ENCODE results near the gene CEP41.
"Not testable (repeated sequence)": the region's sequence is repeated elsewhere in the genome, so short reads cannot be mapped to it uniquely, and the experiment has no call there.

CEP41 gene

DNA sequence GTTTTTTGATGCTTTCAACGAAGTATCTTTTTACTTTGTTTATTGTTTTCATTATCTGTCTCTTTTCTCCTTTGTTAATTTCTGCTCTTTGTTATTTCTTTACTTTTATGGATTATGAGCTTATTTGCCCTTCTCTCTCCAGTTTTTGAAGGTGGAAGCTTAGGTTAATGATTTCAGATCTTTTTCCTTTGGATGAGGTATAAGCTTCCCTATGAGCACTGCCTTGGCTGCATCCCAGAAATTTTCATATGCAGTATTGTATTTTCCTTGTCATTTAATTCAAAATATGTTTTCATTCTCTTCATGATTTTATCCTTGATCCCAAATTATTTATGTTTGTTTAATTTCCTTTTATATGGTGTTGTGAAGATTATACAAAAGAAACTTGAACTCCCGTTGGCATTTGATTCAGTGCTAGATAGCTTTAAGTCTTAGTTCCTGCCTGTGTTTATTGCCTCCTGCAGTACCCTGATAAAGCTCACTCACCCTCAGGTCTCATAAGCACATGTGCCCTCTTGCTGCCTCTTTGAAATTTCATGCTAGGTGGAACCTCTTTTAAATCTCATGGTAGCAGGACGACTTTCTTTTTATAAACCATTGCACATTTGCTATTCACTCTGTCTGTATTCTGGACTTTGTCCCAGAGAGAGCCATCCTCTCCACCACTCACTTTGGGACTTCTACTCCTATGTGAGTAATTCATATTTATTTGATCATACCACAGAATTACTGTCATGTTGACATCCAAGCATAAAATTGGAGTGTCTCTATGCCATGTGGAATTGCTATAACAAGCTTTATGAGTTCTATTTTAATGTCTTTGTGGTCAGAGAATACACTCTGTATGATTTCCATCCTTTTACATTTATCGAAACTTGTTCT is 23.0 kb upstream of the CEP41 start:
- H3K4me3 ChIP-seq (ENCODE audit: low read depth, low read length), result no peak overlapping the region
- DNase-seq (ENCODE audit: low read depth), result no peak

DNA sequence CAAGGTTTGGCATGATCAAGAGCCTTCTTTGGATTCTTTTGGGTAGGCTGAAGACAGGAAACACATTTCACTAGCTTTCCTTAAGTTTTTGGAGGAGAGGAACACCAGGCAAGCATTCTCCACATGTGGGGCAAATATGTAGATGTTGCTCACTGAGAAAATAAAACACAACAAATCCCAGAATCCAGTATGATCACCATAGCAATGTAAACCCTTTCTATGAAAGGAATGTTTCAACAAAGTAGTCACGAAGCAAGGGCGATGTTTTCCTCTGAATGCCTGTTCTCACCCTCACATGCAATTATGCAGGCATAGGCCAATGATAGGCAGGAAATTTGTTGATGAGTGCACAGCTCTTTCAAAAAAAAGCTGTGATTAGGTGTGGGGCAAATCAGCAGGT is 20.5 kb upstream of the CEP41 start:
- DNase-seq (ENCODE audit: low read depth), result no peak
- no peak overlapping the region for H3K4me3 ChIP-seq (ENCODE audit: low read depth, low read length)

DNA sequence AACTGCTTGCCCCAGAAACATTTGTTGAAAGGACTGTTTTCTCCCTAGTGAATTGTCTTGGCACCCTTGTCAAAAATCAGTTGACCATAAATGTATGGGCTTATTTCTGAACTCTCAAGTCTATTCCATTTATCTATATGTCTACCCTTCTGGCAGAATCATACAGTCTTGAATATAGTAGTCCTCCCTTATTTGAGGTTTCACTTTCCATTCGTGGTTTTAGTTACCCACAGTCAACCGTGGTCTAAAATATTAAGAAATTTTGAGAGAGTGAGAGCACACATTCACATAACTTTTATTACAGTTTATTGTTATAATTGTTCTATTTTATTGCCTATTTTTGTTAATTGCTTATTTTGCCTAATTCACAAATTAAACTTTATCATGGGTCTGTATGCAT is 17.4 kb upstream of the CEP41 start:
- H3K4me3 ChIP-seq (ENCODE audit: low read depth, low read length), result no peak overlapping the region
- no peak for DNase-seq (ENCODE audit: low read depth)

DNA sequence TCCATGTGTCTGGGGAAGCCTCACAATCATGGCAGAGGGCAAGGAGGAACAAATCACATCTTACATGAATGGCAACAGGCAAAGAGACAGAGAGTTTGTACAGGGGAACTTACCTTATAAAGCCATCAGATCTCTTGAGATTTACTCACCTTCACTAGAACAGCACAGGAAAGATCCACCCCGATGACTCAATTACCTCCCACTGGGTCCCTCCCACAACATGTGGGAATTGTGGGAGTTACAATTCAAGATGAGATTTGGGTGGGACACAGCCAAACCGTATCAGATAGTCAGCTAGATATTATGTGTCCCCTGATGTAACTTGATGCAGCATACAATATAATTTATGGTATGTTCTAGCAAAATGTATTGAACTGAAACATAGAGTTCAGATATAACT is 14.1 kb upstream of the CEP41 start:
- DNase-seq (ENCODE audit: low read depth), result no peak
- no peak overlapping the region for H3K4me3 ChIP-seq (ENCODE audit: low read depth, low read length)

DNA sequence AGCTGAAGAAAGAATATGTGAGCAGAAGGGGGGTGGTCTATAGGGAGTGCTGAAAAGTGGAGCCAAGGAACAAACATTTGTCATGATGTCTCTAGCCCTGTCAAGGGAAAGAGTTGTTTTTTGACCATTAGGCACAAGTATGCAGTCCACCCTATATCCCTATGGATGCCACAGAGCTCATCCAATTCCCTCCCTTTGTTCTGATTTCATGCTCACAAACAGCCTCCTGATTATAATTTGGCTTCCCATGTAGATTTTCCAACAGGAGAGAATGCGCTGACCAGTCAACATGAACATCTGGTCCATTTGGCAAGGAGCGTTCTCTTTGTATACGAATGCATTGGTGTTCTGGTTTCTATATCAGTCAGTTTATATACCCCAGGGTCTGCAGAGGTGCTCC is 12.1 kb upstream of the CEP41 start:
- DNase-seq (ENCODE audit: low read depth), result no peak
- H3K4me3 ChIP-seq (ENCODE audit: low read depth, low read length), result no peak overlapping the region

DNA sequence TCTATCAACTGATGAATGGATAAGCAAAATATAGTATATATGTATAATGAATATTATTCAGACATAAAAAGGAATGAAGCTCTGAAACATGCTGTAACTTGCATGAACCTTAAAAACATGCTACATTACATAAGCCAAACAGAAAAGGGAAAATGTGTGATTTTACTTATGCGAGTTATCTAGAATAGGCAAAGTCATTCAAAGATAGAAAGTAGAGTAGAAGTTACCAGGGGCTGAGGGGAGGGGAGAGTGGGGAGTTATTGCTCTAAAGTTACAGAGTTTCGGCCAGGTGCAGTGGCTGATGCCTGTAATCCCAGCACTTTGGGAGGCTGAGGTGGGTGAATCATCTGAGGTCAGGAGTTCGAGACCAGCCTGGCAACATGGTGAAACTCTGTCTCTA is 10.5 kb upstream of the CEP41 start:
- H3K4me3 ChIP-seq (ENCODE audit: low read depth, low read length); DNase-seq (ENCODE audit: low read depth): not testable (repeated sequence)

DNA sequence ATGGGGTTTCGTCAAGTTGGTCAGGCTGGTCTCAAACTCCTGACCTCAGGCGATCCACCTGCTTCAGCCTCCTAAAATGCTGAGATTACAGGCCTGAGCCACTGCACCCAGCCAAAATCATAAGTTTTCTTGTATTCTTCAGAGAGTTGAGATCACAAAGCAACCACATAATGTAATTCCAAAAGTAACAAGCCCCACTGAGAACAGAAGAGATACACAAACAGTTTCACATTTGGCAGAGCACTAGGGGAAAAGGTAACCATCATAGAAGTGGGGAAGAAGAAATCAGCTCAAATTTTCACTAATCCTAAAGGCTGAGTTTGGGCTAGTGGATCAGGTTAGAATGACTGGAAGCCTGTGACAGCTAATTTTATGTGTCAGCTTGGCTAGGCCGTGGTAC is 5.4 kb upstream of the CEP41 start:
- DNase-seq (ENCODE audit: low read depth), result no peak
- H3K4me3 ChIP-seq (ENCODE audit: low read depth, low read length), result no peak overlapping the region

DNA sequence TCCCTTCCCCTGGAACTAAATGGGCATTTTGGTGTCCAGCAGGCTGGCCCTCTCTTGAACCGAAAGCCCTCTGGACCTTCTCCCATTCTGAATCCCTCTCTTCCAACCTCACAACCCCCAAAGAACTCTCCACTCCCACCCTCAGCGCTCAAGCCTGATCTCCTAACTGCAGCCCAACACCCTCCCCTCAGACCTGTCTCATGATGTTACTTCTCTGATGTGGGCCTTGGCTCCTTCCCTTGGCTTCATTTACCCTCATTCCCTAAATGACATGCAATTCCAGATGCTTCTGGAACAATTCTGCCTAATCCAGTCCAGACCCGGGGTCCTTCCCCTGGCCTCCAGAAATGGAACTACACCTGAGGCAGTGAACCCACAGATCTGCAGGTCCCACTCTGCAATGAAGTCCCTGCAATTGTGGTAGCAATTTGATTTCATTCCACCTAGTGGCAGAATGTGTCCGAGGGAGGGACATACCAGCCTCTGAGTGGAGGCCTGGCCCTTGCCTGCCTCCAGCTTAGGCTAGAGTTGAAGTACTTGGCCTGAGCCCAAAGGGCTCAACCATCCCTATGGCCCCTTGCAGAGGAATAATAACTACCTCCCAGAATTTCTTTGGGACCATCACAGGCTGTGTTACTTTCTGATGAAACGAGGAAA is 4.1 kb upstream of the CEP41 start:
- H3K4me3 ChIP-seq (ENCODE audit: low read depth, low read length), result no peak overlapping the region
- DNase-seq (ENCODE audit: low read depth), result no peak

DNA sequence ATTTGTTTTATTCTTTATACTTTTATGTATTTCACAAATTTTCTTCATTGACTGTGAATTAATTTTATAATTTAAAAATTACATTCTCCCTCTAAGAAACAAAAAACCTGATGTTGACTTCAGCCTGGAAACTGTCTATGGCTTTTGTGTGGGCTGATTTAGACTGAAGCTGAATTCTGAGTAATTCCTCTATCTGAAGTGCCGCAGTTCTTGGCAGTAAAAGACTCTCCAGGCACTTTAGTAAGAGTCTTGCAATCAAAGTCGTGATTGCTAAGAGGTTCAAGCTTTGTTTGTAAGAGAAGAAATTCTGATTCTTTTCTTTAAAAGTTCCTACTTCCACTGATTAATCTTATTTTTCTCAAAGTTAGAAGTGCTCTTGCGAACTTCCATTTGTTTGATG is 3.4 kb upstream of the CEP41 start:
- DNase-seq (ENCODE audit: low read depth), result no peak
- no peak overlapping the region for H3K4me3 ChIP-seq (ENCODE audit: low read depth, low read length)

DNA sequence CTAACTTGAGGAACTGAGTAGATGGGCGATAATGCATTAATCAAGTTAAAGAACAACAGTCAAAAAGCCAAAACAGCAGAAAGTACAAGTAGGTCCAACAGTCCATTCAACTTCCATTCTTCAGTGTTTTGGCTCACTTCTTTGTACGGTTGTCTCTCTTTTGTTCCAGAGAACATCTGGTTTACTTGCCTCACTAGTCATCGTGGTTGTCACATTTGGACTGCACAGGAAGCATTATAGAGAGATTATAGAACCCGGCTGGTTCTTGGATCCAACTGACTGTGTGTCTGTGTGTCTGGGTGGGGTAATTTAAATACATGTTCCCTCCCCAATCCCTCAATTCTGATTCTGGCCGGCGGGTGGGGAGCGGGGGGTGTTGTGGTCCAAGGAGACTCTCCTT is 1.8 kb upstream of the CEP41 start:
- H3K4me3 ChIP-seq (ENCODE audit: low read depth, low read length), result no peak overlapping the region
- no peak for DNase-seq (ENCODE audit: low read depth)

DNA sequence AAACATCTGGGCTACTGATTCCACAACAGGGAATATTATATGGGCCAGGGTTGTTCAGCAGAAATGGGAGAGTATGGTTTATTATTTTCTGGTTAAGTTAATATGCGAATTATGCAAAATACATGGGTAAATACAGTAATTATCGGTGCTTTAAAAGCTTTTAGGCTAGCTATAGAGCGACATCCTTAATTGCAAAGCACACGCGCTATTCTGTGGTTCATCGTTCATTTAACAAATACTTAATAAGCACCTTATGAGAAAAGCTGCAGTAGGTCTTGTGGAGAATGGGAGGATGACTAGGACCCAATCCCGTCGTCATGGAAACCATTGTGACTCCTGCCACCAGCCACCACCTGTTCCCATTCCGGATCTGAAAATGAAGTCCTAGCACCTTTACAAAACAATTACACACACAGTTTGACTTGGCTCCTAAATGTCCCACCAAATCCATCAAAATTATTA is 623 bp upstream of the CEP41 start:
- no peak for DNase-seq (ENCODE audit: low read depth)

DNA sequence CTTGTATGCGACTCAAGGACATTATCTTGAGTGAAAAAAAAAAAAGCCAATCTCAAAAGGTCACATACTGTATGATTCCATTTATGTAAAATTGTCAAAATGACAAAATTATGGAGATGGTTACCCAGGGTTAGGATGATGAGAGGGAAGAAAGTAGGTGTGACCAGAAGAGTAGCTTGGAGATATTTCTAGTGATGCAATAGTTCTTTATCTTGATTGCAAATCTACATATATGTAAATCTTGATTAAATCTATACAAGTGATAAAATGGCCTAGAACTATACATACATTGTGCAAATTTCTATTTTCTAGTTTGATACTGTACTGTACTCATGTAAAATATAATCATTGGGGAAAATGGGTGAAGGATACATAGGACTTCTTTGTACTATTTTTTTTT is 4.6 kb downstream of the CEP41 start:
- DNase-seq (ENCODE audit: low read depth), result no peak

More for the DNA sequence above, 623 bp upstream of the CEP41 start:
- peak overlapping the region; percentile 73 for H3K4me3 ChIP-seq (ENCODE audit: low read depth, low read length)

DNA sequence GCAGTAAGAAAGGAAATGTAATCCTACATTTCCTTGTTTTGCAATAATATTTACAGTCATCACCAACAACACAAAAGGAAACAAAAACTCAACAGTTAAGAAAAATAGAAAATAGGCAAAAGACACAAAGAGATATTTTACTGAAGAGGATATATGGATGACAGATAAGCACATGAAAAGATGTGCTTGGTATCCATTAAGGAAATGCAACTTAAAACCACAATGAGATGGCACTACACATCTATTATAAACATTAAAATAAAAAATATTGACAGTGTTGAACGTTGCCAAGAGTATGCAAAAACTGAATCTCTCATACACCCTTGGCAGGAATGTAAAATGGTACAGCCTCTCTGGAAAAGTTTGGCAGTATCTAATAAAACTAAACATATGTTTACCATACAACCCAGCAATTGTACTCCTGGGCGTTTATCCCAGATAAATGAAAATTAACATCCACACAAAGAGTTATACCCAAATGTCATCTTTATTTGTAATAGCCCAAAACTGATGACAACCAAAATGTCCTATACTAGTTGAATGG is 5.4 kb downstream of the CEP41 start:
- DNase-seq (ENCODE audit: low read depth), result no peak

More for the DNA sequence above, 4.6 kb downstream of the CEP41 start:
- H3K4me3 ChIP-seq (ENCODE audit: low read depth, low read length), result no peak overlapping the region

DNA sequence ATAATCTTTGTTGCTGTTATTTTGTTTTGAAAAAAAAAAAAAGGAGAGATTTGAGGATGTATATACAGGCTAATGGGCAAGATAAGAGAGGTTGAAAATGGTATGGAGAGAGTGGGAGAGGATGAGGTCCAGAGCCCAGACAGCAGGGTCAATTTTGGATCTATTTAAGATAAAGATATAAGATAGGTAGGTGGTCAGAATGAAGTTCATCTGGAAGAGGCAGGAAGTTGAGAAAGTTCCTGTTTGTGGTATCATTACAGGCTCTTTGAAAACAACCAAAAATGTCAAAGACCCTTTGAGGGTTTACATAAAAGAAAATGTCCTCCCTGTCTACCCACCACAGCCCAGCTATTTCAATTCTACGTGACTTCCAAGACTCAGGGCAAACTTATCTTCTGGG is 7.5 kb downstream of the CEP41 start:
- H3K4me3 ChIP-seq (ENCODE audit: low read depth, low read length), result no peak overlapping the region
- no peak for DNase-seq (ENCODE audit: low read depth)

More for the DNA sequence above, 5.4 kb downstream of the CEP41 start:
- H3K4me3 ChIP-seq (ENCODE audit: low read depth, low read length), result no peak overlapping the region

DNA sequence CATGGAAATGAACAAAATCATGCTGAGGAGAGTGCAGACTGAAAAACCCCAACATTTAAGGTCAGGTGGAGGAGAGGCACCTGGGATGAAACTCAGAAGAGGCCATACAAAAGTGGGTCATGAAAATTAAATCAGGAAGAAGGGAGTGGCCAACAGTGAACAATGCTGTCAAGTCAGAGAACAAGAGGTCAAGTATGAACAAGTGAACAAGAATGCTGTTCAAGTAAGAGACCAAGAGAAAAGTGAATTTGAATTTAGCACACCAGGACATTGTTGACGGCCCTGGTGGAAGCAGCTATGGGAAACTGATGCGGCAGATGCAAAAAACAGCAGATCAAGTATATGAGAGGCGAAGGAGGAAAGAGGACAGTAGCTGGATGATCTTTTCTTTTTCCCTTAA is 7.9 kb downstream of the CEP41 start:
- H3K4me3 ChIP-seq (ENCODE audit: low read depth, low read length), result no peak overlapping the region
- peak; percentile 21 for DNase-seq (ENCODE audit: low read depth)

DNA sequence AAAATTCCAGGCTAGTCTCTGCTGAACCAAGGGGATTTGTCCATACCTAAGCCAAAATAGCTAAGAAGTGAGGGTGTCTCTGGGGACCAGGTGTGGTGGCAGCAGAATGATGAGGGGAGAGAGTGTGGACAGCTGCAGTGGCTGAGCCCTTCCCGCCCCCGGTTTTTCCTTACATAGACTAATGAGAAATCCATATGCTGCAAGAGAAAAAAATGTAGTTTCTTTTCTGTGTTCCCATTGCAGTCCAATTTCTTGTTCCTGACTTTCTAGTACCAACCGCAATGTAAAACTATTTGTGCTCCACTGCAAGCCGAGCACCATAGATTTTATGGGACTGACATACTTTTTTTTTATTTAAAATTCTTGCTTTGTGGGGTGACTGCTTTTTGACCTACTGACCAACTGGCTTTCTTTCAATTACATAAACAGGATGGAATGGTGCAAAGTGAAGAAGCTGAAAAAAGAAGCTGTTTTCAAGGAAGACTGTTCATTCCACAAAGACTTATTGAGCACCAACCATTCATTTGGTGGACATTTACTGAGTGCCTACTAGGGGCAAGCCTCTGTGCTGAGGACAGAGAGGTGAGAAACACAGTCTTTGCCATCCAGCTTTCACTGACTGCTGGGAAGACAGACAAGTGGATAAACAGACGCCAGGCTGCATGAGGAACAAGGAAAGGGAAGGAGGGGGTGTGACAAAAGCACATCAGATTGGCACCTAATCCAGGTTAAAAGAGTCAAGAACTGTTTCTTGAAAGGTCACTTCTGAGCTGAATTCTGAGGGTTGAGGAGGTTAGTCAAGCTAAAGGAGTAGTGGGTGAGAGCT is 9.8 kb downstream of the CEP41 start:
- H3K4me3 ChIP-seq (ENCODE audit: low read depth, low read length), result peak overlapping the region; percentile 27
- DNase-seq (ENCODE audit: low read depth), result peak; percentile 99

DNA sequence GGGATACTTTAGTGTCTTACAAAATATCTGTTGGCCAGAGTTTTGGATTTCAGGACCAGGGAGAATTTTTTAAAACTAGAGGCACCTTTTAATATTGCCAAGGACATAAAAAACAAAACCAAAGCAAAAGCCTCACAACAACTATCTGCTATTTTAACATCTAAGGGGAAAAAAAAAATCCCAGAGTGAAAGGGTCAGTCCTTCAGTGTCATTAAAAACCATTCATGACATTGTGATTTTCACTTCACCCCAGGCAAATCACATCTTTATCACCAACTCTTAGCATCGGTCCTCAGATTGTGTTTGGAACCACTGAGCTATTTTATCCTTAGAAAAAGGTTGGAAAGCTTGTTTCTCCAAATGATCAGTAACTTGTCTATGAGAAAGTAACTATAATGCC is 10.7 kb downstream of the CEP41 start:
- peak overlapping the region; percentile 27 for H3K4me3 ChIP-seq (ENCODE audit: low read depth, low read length)
- DNase-seq (ENCODE audit: low read depth), result no peak

DNA sequence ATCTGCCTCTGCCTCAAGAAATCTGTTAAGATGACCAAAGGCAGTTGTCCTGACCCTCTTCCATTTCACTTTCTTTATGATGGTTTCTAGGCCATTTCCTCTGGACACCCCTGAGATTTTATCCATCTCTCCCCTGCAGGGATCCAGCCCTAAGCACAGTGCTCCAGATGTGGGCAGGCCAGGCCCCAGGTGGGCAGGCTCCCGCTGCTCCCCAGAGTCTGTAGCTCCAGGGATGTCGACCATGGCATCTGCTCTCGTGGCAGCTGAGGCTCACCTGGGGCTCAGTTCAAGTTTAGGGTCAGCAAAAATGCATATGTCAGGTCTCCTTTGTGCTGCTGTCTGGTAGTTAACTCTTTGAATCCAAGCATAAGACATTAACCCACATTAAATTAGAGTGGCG is 11.8 kb downstream of the CEP41 start:
- DNase-seq (ENCODE audit: low read depth), result no peak
- H3K4me3 ChIP-seq (ENCODE audit: low read depth, low read length), result no peak overlapping the region

DNA sequence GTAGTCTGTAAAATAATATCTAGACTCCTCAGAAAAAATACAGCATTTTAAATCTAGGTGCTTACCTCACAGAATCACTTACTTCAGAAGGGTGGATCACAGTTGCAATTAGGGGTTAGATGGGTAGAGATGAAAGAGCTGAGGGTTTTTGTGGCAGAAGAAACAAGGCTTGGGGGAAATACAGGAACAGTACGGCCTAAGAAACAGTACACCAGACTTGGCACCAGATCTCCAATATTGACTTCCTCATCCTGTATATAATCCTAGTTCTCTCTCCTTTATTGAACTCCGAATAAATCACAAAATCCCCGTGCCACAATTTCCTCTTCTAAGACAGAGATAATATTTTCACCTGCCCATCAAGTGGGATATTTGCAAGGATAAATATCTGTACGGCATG is 14.3 kb downstream of the CEP41 start:
- H3K4me3 ChIP-seq (ENCODE audit: low read depth, low read length), result no peak overlapping the region
- no peak for DNase-seq (ENCODE audit: low read depth)

DNA sequence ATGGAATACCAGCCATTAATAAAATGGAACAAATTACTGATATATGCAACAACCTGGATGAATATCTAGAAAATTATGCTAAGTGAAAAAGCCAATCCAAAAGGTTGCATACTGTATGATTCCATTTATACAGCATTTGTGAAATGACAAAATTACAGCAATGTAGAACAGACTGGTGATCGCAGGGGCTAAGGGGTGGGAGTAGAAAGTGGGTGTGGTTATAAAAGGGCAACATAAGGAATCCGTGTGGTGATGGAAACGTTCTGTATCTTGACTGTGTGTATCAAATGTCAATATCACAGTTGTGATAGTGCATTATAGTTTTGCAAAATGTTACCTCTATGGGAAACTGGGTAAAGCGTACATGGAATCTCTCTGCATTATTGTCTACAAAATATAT is 15.0 kb downstream of the CEP41 start:
- no peak for DNase-seq (ENCODE audit: low read depth)
- H3K4me3 ChIP-seq (ENCODE audit: low read depth, low read length), result no peak overlapping the region
